Measurements from ENCODE around the gene PGAP3. TPM values are rescaled to one million over a fixed set of nuclear protein-coding genes. Genes with fewer than 3 reads are reported as not detected.

PGAP3 gene
- total RNA-seq, 3 donors from 2014 or later = 11.7 to 23.7 (median 21.6) TPM

- H3K4me3 ChIP-seq = peak overlapping the region in 1 of 3 donors; percentile 11
- H3K4me1 ChIP-seq = peaks cover 0 to 14% of the 10 kb centered on the region in 2 donors
- H3K27me3 ChIP-seq = no peaks in the 10 kb centered on the region
- no peak for TF ChIP-seq POLR2A (IDR thresholded peaks at IDR 0.05)
- peak in 1 of 3 donors; percentile 24 for TF ChIP-seq POLR2AphosphoS5 (IDR thresholded peaks at IDR 0.05)
- H3K36me3 ChIP-seq = peaks cover 6% of the 10 kb centered on the region
- intact Hi-C loops (cut with DNase I; ENCODE audit: low total_unique reads) = no loop called here
- H3K9me3 ChIP-seq = no peaks in the 10 kb centered on the region
- no peak for DNase-seq (ENCODE audit: low spot score in 2 of 2)
- H3K27ac ChIP-seq = peak overlapping the region; percentile 9 to 82
These were observed 27.2 kb downstream of the PGAP3 start for GRCh38 chr17:39660397-39661385.

- H3K4me1 ChIP-seq = peaks cover 0 to 14% of the 10 kb centered on the region in 2 donors
- no peaks in the 10 kb centered on the region for H3K9me3 ChIP-seq
- peaks cover 6% of the 10 kb centered on the region for H3K36me3 ChIP-seq
- H3K27me3 ChIP-seq = no peaks in the 10 kb centered on the region
- intact Hi-C loops (cut with DNase I; ENCODE audit: low total_unique reads) = no loop called here
- no peak for DNase-seq (ENCODE audit: low spot score in 2 of 2)
- no peak overlapping the region for H3K4me3 ChIP-seq
- TF ChIP-seq CTCF (IDR thresholded peaks at IDR 0.05) (no peak), POLR2AphosphoS5 (IDR thresholded peaks at IDR 0.05) (no peak), POLR2A (IDR thresholded peaks at IDR 0.05) (no peak)
- H3K27ac ChIP-seq = peak overlapping the region; percentile 9 to 82
These were observed 27.9 kb downstream of the PGAP3 start for GRCh38 chr17:39660011-39660360.

GRCh38 chr17:39659279-39660010 is 28.4 kb downstream of the PGAP3 start:
- peak overlapping the region; percentile 19 to 82 for H3K27ac ChIP-seq
- DNase-seq (ENCODE audit: low spot score in 2 of 2) = no peak
- no peak overlapping the region for H3K4me3 ChIP-seq
- no peaks in the 10 kb centered on the region for H3K27me3 ChIP-seq
- peaks cover 0 to 14% of the 10 kb centered on the region in 2 donors for H3K4me1 ChIP-seq
- TF ChIP-seq POLR2AphosphoS5 (IDR thresholded peaks at IDR 0.05) = no peak
- no peak for TF ChIP-seq CTCF (IDR thresholded peaks at IDR 0.05)
- no peak for TF ChIP-seq POLR2A (IDR thresholded peaks at IDR 0.05)
- intact Hi-C loops (cut with DNase I; ENCODE audit: low total_unique reads) = no loop called here
- H3K36me3 ChIP-seq = peaks cover 6% of the 10 kb centered on the region
- H3K9me3 ChIP-seq = no peaks in the 10 kb centered on the region

GRCh38 chr17:39658760-39659159 is 29.1 kb downstream of the PGAP3 start:
- intact Hi-C loops (cut with DNase I; ENCODE audit: low total_unique reads) = no loop called here
- peaks cover 0 to 9% of the 10 kb centered on the region in 2 donors for H3K4me1 ChIP-seq
- no peaks in the 10 kb centered on the region for H3K27me3 ChIP-seq
- DNase-seq (ENCODE audit: low spot score in 2 of 2) = no peak
- peaks cover 6% of the 10 kb centered on the region for H3K36me3 ChIP-seq
- TF ChIP-seq CTCF (IDR thresholded peaks at IDR 0.05) (no peak), POLR2A (IDR thresholded peaks at IDR 0.05) (no peak), POLR2AphosphoS5 (IDR thresholded peaks at IDR 0.05) (no peak)
- H3K9me3 ChIP-seq = no peaks in the 10 kb centered on the region
- no peak overlapping the region for H3K4me3 ChIP-seq
- H3K27ac ChIP-seq = peak overlapping the region; percentile 19 to 82

GRCh38 chr17:39658346-39658745 is 29.5 kb downstream of the PGAP3 start:
- Histone ChIP-seq H3K36me3 (peaks cover 6% of the 10 kb centered on the region), H3K9me3 (no peaks in the 10 kb centered on the region), H3K27ac (peak overlapping the region in 1 of 2 donors; percentile 19), H3K4me1 (peaks cover 0 to 7% of the 10 kb centered on the region in 2 donors), H3K4me3 (no peak overlapping the region), H3K27me3 (no peaks in the 10 kb centered on the region)
- no peak for DNase-seq (ENCODE audit: low spot score in 2 of 2)
- TF ChIP-seq CTCF (IDR thresholded peaks at IDR 0.05) (no peak), POLR2A (IDR thresholded peaks at IDR 0.05) (no peak), POLR2AphosphoS5 (IDR thresholded peaks at IDR 0.05) (no peak)
- intact Hi-C loops (cut with DNase I; ENCODE audit: low total_unique reads) = no loop called here

All from breast epithelium (tissue), 4 donors.